ENCODE results near the gene ERVW-1. TPM values are rescaled to one million over a fixed set of nuclear protein-coding genes. Genes with fewer than 3 reads are reported as not detected.

Gene ERVW-1
- polyA plus RNA-seq, 1 donor: 1.8 TPM

GRCh38 chr7:92422926-92423325, 54.8 kb downstream of the ERVW-1 start:
- no peak for DNase-seq

- no peak for DNase-seq
These were observed 55.9 kb downstream of the ERVW-1 start for GRCh38 chr7:92421676-92422435.

Other genes with a start within 250 kb of the ERVW-1 start
- gene KRIT1, start 232.0 kb downstream of the ERVW-1 start, polyA plus RNA-seq (ENCODE audit: insufficient read length): 22.8 TPM
- gene ANKIB1, start 232.0 kb downstream of the ERVW-1 start, polyA plus RNA-seq (ENCODE audit: insufficient read length): 22.6 TPM
- 27.9 TPM for gene GATAD1, start 30.5 kb downstream of the ERVW-1 start, polyA plus RNA-seq (ENCODE audit: insufficient read length)
- 25.4 TPM for gene PEX1, start 50.6 kb upstream of the ERVW-1 start, polyA plus RNA-seq (ENCODE audit: insufficient read length)
- gene RBM48, start 50.8 kb upstream of the ERVW-1 start, polyA plus RNA-seq (ENCODE audit: insufficient read length): 13.1 TPM
- gene FAM133B, start 112.4 kb upstream of the ERVW-1 start, polyA plus RNA-seq (ENCODE audit: insufficient read length): 28.1 TPM

All from hindlimb muscle (tissue), 1 donor.